Effector CD8-positive, alpha-beta T cell (primary cell): Measurements from ENCODE around the gene STXBP6.

Experiments used
- DNase-seq: peaks from one replicate; lab custom pipeline; 2025; lab: John Stamatoyannopoulos, UW

STXBP6 gene

DNA sequence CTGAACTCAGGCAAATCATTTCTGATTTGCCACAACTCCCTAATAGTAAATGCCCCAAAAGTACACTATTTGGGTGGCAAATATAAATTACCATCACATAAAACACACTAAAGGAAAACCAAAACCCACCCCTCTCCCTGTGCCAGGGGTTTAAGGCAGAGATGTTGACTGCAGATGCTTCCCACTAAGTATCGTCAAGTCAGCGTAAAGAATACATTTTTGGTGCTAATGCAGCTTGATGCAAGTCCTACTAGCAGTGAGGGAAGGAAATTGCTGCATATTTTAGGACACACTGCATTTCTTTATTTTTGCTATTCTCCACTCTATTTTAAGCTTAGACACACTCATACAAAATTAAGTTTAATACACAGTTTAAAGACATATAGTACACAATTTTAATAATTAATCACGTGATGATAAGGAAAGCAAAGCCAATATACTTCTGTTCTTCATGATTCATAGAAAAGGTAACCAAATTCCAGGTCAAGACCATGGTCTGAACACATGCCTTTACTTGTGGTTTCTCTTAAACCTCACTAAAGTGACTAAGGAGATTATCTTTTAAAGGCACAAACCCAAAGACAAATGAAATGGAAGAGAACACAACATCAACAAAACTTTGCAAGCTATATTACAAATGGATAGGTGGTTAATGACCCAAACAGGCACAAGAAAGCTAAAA, 162.2 kb downstream of the STXBP6 start:
- no peak for DNase-seq

DNA sequence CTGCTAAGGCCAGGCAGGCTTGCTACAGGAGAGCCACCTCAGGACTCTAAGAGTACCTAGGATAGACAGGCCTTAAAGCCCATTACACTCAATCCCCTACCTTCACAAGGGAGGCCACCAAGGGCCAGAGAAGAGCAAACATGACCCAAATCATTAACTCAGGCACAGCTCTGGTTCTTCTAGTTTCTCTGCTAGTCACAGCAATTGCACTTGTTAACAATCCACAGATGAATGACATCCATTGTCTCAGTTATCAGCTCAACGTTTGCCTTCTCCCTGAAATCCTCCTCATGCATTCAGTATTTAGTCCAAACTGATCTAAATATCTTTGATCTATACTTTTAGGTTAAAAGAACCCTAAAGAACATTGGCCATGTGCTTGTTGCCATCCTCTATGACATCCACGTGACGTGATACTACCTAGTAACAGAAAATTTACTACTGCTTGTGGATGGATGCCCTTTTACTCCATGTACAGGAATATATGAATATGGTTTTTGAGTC, 164.5 kb downstream of the STXBP6 start:
- no peak for DNase-seq

DNA sequence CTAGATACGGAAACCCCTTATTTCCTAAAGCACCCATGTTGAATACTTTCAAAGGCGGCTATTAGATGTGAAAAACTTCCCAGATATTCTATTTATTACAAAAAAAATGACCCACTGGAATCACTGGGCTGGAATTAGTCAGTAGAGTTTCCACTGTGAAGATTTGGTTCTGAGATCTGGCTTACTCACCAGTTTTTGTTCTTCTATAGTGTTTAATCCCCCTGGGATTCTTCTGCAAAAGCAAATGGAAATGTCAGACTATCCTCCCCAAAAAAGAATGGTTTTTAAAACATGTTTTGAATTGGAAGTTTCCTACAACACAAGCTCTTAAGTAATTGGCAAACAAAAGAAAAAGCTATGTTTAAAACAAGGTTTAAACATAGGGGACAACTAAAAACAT, 166.4 kb downstream of the STXBP6 start:
- no peak for DNase-seq

DNA sequence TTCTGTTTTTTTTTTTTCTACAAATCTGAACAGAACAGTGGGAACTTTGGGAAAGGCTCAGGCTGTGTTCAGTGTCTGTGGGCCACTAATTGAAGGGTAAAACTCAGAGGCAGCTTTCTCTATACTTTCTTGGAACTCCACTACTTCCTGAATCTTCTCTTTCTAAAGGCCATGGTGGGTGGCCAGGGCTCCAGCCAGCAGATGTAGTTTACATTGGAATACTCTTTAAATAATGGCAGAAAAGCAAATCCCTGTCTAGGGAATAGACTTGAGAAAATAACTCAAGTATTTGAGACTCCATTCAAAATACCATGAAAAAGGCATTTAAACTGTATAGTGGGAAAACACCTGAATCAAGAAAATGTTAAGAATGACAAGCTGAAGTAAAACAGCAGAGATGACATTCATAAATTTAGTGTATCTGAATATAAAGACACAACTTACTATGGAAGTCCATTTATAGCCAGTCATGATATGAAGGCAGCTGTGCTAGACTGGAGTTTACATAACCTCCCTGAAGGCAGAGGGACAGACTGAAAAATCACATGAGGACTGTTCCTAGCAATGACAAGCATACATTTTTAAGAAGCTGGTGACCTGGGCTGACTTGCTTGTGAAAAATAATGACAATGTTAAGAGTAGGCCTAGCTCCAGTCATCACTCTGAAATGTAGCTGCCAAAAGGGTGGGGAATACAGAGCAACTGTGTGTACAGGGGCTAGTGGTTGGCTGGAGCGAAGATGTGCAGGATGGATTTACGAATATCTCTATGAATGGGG, 168.6 kb downstream of the STXBP6 start:
- DNase-seq = no peak

DNA sequence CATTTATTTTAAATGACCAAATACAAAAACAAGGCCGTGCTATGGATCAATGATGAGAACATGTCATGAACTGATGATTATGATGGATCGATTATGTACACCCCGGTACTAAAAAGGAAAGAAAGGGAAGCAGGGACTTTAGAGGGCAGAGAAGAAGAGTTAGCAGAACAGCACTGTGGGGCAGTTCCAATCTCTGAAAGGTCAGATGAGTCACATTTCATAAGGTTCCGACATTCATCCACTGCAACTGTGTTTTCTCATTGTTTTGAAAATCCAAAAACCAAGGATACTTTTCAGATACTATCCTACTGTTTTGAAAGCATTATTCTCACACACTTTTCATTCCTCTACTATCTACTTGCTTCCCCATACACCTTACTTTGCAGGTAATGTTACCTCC, 169.3 kb downstream of the STXBP6 start:
- no peak for DNase-seq

DNA sequence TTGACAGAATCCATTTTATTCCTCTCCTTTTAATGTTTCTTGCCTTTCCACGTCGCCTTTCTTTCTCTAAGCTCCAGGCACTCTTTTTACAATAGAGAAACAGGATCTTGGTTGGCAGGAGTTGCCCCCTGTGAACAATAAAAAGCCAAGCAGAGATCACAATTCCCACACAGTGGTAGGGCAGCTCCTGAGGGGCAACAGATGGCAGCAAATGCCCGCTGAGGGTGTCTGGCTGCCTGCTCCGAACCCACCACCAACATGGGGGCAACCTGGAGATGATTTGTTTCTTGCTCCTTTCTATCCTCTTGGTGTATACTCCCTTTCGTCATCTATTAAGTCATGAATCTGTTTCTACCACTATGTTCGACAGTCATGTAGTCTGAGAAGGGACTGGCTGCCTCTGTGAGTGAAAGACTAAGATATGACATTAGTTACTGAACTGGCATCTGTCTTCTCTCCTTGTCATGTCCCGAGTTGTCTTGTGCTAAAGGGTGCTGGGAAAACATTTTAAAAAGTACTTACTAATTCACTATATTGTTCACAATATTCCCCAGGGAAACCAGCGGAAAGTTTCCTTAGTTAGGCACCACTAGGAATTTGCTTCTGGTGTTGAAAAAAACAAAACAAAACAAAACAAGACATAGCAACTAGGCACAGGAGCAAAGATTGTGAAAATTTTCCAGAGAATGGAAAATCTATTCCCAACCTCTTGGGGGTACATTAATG, 170.1 kb downstream of the STXBP6 start:
- DNase-seq = no peak

DNA sequence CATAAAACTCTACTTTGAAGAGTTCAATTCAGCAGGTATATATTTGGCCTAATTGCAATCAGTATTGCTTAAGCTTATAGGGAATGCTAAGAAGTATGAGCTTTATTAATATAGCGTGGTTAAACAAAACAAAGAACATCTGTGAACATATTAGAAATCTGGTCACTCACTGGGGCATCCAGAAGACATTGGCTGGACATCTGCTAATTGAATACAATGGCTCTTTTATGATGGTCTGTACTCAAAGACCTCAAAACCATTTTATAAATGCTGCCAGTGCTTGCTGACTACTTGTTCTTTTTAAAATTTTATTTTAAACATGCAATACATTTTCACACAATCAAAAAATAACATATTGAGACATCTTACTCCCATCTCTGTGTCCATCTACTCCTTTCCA, 173.0 kb downstream of the STXBP6 start:
- DNase-seq = no peak

DNA sequence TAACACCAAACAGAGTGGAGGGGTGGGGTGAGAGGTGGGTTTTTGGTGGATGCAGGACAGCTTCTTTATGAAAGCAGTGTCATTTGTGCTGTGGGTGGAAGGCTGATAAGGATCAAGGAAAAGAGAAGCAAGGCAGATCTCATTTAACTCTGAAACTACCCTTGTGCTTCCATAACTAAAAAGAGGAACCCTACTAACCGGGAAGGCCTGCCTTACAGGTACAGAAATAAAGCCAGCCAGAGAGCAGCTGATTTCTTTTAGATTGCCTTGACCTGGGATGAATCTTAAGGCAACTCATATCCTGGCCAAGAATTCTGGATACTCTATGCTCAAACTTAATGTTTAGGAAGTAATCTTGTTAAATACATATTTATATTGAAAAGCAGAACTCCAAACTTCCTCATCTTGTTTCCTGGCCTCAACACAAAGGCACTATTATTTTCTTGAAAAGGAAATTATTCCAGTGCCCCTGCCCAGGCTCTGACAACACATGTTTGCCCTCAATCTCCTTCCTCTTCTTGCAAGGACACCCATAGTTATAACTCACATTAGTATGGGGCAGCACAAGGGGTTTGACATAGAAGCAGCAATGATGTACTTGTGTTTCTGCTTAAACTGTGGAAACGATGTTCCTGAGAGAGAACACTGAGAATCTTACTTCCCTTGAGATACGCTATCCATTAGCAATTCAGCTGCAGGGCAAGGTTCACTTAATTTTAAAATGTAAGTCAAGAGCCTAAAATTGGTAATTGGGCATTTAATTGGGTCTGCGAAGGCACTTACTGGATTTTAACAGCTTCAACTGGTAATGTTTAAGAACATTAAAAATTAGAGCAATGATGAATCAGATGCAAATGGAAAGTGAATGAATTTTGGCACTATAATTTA, 173.7 kb downstream of the STXBP6 start:
- DNase-seq = no peak

DNA sequence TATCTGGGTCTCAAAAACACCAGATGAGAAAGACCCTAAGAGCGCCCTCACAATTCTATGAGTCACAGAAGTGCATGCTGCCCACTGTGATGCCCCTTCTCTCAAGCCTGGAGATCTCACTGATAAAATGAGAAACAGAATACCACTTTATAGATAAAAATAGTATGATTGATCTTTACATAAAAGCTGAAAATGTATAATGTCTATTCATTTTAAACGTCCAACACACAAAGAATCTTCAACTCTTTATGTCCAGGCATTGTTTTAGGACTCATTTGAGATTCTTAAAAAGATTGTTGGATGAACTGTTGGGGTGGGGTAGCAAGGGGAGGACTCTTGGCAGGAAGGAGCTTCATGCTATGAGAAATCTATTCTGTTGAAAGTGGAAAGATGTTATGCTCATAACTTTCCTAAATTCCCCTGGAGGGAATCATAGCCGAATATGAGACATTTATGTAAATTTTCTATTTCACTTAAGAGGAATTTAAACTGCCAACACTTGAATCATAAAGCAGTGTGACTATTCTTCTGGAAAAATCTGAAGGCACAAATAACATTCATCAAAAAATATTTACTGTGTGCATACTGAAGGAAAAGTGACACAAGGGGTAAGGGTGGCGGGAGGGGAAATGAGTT, 174.6 kb downstream of the STXBP6 start:
- DNase-seq = no peak

DNA sequence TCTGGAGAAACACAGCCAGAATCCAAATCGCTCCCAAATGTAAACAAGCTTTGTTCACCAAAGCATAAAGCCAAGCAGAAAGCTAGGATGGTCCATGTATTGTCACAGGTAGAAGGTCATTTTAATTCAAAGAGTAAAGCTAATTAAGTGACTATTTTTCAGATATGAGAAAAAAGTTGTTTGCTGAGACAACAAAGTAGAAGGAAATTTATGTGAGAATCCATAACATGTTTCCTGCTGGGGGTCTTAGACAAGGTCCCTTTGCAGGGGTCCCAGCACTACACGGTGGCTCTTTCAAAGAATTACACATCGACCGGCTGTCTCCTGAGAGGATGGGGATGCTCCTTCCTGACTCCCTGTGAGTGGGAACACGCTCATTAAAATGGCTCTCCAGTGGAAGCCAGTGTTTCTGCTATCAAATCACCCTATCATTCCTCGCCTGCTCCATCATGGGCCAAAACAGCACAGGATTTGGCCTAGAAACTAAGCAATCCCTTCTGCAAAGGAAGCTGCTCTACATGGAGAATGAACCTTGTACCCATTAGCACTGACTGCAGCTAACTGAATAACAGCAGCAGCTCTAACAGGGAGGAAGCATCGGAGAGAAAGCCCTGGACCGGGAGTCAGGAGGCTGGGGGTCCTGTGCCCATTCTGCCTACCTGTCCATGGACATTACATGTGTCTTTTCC, 175.3 kb downstream of the STXBP6 start:
- DNase-seq = no peak

DNA sequence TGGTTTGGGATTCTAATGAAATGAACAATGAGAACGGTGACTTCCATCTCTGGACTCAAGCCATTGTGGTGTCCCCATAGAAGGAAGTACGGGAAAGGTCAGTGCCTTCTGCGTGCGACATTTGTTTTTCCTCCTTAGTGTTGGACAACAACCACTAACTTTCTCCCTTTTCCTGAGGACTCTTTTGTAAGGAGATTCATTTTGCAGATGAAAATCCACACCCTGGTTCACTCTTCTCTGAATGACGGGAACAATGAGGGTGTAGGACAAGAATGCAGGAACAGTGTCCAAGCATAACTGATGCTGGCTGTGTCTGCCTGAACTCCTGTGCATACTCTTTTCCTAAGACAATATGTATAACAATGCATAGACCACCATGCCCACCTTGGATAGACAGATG, 176.4 kb downstream of the STXBP6 start:
- DNase-seq = no peak

DNA sequence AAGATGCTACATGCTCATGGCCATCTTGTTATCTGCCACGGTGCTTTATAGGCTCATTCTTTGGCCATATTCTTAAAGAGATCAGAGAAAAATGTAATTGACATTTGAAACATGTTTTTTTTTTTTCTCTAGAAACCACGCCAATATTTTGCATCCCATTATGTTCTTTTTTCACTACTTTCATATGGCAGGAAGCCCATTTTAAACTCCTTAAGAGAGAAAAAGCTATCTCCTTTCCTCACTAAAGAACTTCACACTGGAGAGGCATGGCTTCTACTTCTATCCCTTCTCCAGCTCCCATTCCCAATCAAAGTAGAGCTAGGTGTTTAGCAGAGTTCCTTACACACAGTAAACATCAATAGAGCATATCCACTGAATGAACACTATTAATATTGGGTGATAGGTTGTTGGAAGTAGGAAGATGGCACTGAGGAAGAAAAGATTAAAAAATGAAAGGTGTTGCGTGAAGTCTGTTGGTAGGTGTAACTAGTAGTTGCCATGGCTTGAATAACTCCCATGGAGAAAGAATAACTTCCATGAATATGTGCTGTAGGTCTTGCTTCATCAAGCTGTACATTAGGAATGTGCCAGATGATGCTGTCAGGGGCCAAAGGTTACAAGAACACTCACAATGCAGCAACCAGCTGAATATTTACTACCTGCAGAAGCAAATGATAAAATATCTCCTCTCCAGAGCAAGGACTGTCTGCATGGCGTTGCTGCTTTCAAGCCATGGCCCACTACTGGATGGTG, 178.8 kb downstream of the STXBP6 start:
- no peak for DNase-seq

DNA sequence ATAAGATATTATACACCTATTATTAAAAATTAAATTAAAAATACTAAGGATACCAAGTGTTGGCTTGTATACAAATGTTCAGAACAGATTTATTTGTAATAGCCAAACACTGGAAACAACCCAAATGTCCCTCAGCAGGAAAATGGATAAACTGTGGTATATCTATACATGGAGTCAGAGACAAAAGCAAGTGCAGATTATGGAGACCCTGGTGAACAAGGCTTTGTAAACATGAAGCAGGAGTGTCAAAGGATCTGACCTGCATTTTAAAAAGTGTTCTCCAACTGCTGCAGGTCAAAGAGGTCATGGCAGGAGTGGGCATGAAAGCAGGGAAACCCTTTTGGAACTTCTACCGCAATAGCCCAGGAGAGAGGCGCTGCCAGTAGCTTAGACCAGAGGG, 181.6 kb downstream of the STXBP6 start:
- no peak for DNase-seq

DNA sequence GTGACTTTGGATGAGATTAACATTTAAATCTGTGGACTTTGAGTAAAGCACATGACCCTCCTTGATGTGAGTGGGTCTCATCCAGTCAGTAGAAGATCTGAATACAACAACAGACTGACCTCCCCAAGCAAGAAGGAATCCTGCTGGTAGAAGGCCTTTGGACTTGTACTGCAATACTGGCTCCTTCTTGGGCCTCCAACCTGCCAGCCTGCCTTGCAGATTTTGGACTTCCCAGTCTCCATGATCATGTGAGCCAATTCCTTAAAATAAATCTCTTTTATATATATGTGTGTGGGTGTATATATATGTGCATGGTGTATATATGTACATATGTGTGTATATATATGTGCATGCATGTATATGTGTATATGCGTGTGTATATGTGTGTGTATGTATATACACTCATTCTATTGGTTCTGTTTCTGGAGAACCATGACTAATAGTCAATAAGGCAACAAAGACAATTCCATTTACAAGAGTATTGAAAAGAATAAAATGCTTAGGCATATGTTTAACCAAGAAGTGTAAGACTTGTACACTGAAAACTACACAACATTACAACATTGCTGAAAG, 183.8 kb downstream of the STXBP6 start:
- no peak for DNase-seq

DNA sequence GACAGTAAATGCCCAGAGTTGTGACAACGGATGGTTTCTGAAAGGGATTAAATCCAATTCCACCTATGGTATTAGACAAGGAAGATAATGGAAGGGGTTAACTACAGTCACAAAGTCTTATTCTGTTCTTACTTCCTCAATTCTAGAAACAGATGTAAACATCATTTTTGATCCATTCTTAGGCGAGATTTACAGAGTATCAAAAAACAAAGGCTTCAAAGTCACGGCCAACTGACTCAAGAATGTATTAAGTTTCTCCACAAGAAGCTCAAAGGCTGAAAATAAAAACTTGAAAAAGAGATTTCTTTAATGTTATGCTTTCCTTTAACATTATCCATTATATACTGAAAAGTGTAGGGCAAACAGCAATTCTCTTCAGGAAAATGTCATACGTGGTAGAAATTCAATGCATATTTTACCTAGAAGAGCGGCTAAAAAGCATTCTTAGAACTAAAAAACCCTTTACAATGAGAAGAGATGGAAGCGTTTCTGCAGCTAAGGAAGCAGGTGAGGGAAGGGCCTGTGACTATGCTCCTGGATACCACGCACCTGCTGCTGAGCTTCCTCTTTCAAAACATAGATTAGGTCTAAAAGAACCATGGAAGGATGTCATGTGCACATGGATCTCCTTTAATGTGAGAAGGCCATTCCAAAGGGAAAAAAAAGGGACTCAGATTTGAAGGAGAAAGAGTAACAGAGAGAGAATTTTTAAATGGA, 185.8 kb downstream of the STXBP6 start:
- DNase-seq = no peak

DNA sequence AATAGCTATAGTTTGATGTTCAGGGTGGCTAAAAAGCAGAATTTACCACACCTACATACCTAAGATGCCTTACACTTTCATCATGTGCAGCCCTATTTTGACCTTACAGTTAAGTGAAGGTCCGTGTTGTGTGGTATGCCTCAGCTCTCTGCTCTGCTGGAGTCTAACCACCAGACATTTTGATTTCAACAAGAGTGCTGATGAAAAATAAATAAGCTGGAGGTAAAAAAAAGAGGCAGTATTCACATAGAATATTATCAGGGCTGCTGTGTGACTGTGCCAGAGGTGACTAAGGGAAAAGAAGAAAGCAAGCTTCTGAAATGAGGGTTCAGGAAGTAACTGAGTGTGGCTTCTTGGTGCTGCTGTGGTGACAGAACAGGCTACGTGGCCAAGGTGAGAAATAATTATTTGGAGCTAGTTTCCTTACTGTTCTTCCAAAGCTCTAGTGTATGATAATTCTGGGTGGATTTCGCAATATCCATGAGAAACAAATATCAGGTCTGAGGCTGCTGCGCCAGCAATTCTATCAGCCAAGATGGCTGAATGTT, 188.8 kb downstream of the STXBP6 start:
- no peak for DNase-seq

DNA sequence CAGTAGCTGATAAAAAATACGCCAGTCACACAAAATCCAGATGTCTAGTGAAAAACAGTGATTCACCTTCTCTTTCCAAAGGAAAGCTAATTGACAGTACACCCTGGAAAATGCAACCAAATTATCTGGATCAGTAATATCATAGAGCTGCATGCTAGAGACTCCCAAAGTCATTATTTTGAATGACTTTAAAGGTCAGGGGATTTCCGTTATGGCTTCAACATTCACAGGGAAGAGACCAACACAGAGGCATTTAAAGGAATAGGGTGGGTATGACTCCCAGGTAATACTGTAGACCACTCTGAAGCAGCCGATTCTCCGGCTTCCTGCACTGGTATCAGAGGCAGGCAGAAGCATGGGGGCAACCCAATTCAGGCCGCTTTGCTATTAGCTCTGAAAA, 190.4 kb downstream of the STXBP6 start:
- DNase-seq = no peak

DNA sequence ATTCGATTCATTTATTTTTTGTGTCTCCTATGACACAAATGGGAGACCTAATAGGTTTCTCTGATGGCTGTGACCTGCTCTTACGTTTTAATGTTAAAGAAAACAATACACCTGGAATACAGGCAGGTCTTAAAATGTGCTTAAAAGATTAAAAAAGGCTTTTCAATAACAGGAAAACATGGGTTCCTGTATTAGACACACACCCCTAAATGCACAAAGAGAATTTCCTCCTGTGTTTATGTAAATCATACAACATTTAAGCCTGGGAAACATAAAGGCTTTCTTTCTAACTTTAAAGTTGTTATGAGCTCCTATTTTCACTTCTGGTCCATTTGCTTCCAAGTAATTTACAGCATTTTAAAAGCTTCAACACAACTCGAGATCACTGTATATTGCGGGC, 191.3 kb downstream of the STXBP6 start:
- DNase-seq = no peak

DNA sequence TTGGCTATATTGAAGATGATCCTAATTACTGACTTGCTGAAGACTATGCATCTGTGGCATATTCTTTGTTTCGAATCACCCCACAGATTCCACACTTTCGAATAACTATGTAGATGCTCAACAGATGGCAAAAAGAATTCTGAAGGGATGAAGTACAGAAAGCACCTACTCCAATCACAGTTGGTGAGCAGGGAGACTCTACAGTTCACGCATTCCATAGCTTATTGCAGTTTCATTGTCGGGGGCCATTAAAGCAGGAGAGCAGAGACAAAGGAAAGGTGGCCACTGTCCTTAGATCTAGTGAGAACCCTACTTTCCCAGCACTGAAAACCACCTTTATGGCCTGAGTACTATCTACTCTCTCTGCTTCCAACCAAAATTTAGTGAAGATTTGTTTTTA, 191.9 kb downstream of the STXBP6 start:
- no peak for DNase-seq
